Measurements from ENCODE around the gene POLR2E. TPM values are rescaled to one million over a fixed set of nuclear protein-coding genes. Genes with fewer than 3 reads are reported as not detected.

The POLR2E gene
- total and polyA plus RNA-seq, 9 of the 15 experiments (the other 6 are each of a cell fraction or from before 2014, with no cell fraction given): 3.4 to 413 (median 244) TPM

DNA sequence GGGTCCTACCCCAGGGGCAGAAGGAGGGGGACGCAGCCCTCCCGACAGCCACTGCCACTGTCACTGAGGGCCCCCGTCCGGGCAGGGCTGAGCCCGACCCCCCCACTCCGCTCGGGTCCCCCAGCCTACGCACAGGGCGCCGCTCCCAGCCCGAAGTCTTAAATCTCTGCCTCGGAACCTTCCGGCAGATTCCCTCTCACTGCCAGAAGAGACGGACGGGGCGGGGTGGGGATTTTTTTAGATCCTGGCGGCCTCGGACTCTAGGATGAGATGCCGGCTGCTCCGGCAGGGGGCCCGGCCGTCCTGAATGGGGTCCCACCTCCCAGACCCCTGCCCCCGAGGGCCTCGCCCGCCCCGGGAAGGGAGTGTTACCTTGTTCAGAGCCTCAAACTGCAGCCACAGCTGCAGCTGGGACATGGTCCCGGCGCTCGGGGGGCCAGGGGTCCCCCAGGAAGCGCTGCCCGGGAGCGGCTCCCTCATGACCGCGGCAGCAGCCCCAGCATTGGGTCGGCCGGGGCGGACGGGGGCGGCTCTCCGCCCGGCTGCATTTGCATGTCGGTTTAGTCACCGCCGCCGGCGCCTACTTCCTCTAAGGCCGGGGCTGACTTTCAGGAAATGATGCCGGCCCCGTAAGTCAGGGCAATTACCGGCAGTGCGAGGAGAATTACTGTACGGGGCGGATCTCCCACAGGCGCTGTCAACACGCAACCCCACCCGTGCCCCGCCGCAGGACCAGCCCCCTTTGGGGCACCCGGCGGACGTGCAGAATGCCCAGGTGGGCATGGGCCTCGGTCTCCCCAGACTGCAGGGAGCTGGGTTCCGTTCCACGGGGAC, 36.8 kb upstream of the POLR2E start (continued):
- TF ChIP-seq YY1 (IDR thresholded peaks at IDR 0.05; ENCODE audit: borderline replicate concordance in 1 of 3, control insufficient read depth in 1 of 3, extremely low read depth in 1 of 3, insufficient read depth in 3 of 3, insufficient read length in 1 of 3, insufficient replicate concordance in 2 of 3, low read depth in 1 of 3, low read length in 2 of 3) (peak in 2 of 3 experiments; percentile 48 to 74), HDAC1 (IDR thresholded peaks at IDR 0.05) (peak in 1 of 2 experiments; percentile 30; a peak in 1 of 4 replicates), GABPB2 (CRISPR knock-in tag; conservative IDR thresholded peaks at IDR 0.05) (no peak), FOXA1 (IDR thresholded peaks at IDR 0.05; ENCODE audit: borderline replicate concordance) (no peak), ZNF589 (CRISPR knock-in tag; IDR thresholded peaks at IDR 0.05; ENCODE audit: low read depth) (no peak), NBN (IDR thresholded peaks at IDR 0.05; ENCODE audit: low read depth) (no peak), BRCA1 (IDR thresholded peaks at IDR 0.05) (no peak), BRCA1 (CRISPR knock-in tag; IDR thresholded peaks at IDR 0.05) (no peak), HEY1 (CRISPR knock-in tag; IDR thresholded peaks at IDR 0.05; ENCODE audit: borderline replicate concordance) (no peak), HIVEP1 (CRISPR knock-in tag; IDR thresholded peaks at IDR 0.05) (no peak), FOXP1 (CRISPR knock-in tag; IDR thresholded peaks at IDR 0.05) (no peak), ATF7 (IDR thresholded peaks at IDR 0.05) (peak; percentile 46; the same call in 1 of the 2 replicates)
- TF ChIP-seq, protein P1, sequence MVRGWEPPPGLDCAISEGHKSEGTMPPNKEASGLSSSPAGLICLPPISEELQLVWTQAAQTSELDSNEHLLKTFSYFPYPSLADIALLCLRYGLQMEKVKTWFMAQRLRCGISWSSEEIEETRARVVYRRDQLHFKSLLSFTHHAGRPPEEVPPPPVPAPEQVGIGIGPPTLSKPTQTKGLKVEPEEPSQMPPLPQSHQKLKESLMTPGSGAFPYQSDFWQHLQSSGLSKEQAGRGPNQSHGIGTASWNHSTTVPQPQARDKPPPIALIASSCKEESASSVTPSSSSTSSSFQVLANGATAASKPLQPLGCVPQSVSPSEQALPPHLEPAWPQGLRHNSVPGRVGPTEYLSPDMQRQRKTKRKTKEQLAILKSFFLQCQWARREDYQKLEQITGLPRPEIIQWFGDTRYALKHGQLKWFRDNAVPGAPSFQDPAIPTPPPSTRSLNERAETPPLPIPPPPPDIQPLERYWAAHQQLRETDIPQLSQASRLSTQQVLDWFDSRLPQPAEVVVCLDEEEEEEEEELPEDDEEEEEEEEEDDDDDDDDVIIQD (CRISPR knock-in tag; IDR thresholded peaks at IDR 0.05): no peak
- TF ChIP-seq, protein P2, sequence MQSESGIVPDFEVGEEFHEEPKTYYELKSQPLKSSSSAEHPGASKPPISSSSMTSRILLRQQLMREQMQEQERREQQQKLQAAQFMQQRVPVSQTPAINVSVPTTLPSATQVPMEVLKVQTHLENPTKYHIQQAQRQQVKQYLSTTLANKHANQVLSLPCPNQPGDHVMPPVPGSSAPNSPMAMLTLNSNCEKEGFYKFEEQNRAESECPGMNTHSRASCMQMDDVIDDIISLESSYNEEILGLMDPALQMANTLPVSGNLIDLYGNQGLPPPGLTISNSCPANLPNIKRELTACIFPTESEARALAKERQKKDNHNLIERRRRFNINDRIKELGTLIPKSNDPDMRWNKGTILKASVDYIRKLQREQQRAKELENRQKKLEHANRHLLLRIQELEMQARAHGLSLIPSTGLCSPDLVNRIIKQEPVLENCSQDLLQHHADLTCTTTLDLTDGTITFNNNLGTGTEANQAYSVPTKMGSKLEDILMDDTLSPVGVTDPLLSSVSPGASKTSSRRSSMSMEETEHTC (IDR thresholded peaks at IDR 0.05): no peak
- TF ChIP-seq, protein P3, sequence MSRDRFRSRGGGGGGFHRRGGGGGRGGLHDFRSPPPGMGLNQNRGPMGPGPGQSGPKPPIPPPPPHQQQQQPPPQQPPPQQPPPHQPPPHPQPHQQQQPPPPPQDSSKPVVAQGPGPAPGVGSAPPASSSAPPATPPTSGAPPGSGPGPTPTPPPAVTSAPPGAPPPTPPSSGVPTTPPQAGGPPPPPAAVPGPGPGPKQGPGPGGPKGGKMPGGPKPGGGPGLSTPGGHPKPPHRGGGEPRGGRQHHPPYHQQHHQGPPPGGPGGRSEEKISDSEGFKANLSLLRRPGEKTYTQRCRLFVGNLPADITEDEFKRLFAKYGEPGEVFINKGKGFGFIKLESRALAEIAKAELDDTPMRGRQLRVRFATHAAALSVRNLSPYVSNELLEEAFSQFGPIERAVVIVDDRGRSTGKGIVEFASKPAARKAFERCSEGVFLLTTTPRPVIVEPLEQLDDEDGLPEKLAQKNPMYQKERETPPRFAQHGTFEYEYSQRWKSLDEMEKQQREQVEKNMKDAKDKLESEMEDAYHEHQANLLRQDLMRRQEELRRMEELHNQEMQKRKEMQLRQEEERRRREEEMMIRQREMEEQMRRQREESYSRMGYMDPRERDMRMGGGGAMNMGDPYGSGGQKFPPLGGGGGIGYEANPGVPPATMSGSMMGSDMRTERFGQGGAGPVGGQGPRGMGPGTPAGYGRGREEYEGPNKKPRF (IDR thresholded peaks at IDR 0.05; ENCODE audit: low read depth, low read length): no peak
- TF ChIP-seq, protein P4, sequence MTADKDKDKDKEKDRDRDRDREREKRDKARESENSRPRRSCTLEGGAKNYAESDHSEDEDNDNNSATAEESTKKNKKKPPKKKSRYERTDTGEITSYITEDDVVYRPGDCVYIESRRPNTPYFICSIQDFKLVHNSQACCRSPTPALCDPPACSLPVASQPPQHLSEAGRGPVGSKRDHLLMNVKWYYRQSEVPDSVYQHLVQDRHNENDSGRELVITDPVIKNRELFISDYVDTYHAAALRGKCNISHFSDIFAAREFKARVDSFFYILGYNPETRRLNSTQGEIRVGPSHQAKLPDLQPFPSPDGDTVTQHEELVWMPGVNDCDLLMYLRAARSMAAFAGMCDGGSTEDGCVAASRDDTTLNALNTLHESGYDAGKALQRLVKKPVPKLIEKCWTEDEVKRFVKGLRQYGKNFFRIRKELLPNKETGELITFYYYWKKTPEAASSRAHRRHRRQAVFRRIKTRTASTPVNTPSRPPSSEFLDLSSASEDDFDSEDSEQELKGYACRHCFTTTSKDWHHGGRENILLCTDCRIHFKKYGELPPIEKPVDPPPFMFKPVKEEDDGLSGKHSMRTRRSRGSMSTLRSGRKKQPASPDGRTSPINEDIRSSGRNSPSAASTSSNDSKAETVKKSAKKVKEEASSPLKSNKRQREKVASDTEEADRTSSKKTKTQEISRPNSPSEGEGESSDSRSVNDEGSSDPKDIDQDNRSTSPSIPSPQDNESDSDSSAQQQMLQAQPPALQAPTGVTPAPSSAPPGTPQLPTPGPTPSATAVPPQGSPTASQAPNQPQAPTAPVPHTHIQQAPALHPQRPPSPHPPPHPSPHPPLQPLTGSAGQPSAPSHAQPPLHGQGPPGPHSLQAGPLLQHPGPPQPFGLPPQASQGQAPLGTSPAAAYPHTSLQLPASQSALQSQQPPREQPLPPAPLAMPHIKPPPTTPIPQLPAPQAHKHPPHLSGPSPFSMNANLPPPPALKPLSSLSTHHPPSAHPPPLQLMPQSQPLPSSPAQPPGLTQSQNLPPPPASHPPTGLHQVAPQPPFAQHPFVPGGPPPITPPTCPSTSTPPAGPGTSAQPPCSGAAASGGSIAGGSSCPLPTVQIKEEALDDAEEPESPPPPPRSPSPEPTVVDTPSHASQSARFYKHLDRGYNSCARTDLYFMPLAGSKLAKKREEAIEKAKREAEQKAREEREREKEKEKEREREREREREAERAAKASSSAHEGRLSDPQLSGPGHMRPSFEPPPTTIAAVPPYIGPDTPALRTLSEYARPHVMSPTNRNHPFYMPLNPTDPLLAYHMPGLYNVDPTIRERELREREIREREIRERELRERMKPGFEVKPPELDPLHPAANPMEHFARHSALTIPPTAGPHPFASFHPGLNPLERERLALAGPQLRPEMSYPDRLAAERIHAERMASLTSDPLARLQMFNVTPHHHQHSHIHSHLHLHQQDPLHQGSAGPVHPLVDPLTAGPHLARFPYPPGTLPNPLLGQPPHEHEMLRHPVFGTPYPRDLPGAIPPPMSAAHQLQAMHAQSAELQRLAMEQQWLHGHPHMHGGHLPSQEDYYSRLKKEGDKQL (CRISPR knock-in tag; IDR thresholded peaks at IDR 0.05; ENCODE audit: borderline replicate concordance): no peak

All from K562 (cell line).